ENCODE measurements around the gene CACTIN. TPM values are rescaled to one million over a fixed set of nuclear protein-coding genes. Genes with fewer than 3 reads are reported as not detected.
"Not testable (repeated sequence)": the region's sequence is repeated elsewhere in the genome, so short reads cannot be mapped to it uniquely, and the experiment has no call there.

Gene CACTIN
- total RNA-seq, 1 experiment from 2014 or later = 25.3 TPM

DNA sequence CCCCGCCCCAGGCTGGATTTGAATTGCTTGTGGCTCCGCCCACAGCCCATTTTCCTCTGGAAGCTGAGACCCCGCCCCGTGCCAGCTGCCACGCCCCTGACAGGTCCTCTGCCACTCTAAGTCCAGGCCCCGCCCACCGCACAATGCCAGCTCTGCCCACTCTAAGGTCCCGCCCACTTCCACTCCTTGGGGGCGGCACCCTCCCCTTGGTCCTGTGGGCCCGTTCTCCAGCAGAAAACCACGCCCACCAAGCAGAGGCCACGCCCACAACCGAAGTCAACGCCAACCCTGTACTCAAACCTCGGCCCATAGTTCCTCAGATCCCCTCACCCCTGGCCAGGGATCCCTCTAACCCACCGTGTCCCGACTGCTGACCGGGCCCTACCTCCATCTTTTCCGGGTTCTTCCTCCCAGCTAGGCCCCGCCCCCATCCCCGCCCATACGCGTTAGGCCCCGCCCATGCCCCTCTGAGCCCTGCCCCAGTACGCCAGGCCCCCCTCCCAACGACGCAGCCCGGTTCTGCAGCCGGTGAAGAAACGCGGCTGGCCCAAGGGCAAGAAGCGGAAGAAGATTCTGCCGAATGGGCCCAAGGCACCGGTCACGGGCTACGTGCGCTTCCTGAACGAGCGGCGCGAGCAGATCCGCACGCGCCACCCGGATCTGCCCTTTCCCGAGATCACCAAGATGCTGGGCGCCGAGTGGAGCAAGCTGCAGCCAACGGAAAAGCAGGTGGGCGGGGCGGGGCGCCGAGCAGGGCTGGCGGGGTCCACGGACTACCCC is 52.5 kb downstream of the CACTIN start:
- DNase-seq = peak; percentile 88
- Histone ChIP-seq H3K9me3 (no peaks in the 10 kb centered on the region), H3K27me3 (no peaks in the 10 kb centered on the region), H3K36me3 (no peaks in the 10 kb centered on the region), H3K4me3 (peak overlapping the region; percentile 75)

DNA sequence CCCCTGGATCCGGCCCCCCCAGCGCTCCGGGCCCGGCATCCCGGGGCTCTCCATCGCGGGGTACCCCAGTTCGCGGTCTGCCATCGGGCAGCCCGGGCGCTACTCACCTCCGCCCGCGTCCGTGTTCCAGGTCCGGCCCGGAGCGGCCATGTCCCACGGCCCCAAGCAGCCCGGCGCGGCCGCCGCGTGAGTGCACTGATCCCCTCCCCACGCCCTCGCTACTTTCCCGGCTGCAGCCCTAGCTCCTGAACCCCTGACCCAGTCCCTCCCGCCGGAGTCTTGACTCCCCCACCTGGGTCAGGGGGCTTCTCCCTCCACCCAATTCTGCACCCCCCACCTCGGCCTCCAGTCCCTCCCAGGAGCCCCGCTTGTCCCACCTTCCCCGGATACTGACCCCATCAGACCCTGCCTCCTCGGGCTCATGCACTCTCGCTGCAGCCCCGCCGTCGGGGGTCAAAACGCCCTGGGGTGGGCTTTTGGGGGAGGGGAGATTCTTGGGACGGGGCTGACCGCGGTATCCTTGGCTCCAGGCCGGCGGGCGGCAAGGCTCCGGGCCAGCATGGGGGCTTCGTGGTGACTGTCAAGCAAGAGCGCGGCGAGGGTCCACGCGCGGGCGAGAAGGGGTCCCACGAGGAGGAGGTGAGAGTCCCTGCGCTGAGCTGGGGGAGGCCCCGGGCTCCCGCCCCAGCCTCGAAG is 53.3 kb downstream of the CACTIN start:
- Histone ChIP-seq H3K36me3 (no peaks in the 10 kb centered on the region), H3K9me3 (no peaks in the 10 kb centered on the region), H3K27me3 (no peaks in the 10 kb centered on the region), H3K4me3 (peak overlapping the region; percentile 75)
- DNase-seq = no peak

DNA sequence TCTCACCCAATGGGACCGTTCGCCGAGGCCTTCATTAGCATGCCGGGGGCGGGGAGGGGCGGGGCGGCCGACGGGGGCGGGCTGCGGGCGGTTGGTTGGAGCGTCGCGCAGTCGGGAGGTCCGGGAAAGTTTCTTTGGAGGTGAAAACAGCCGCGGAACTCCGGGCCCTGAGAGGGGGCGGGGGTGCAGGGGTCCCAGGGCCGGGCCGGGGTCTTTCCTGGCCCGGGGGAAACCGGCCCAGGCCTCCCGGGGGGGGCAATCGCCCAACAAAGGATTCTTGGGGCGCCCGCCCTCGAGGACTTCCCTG is 53.8 kb downstream of the CACTIN start, which contains the start of gene HMG20B:
TSS of gene HMG20B (plus strand) at position 90 of the 307 bp plus-strand sequence. CDS start 366 bp downstream, outside the sequence.
- no peak for DNase-seq
- no peaks in the 10 kb centered on the region for H3K27me3 ChIP-seq
- H3K4me3 ChIP-seq = peak within 1 kb of the TSS; percentile 75
- H3K9me3 ChIP-seq = no peaks in the 10 kb centered on the region
- no peaks in the 10 kb centered on the region for H3K36me3 ChIP-seq

DNA sequence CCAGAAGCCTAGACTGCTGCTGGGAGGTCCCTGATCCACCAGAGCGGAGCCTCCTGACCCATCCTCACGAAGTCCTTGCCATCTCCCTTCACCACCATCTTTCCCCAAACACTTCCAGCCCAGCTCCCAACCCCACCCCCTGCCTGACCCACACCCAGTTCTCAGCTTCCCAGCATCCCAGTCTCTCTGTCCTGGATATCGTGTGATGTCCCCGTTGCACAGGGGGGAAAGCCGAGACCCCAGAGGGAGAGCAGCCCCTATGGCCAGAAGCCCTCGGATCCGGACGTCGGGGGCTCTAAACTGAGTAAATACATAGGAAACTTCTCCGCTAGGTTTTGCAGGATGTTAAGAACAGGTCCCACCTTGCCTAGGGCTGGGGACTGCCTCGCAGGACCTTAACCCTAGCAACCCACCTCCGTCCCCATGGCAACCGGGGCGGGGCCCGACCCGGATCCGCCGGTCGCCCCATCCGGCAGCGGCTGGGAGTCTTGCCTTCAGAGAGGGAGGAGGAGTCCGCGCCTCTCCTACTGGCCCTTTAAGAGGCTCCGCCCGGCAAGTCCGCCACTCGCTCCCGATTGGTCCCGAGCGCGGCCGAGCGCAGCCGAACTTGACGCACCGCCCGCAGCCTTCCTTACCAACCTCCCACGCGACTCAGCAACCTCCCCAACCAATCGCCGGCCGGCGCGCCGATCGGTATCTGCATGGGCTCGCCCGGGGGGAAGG is 54.3 kb downstream of the CACTIN start:
- Histone ChIP-seq H3K9me3 (no peaks in the 10 kb centered on the region), H3K4me3 (peak overlapping the region; percentile 49), H3K27me3 (no peaks in the 10 kb centered on the region), H3K36me3 (no peaks in the 10 kb centered on the region)
- peak; percentile 98 for DNase-seq

DNA sequence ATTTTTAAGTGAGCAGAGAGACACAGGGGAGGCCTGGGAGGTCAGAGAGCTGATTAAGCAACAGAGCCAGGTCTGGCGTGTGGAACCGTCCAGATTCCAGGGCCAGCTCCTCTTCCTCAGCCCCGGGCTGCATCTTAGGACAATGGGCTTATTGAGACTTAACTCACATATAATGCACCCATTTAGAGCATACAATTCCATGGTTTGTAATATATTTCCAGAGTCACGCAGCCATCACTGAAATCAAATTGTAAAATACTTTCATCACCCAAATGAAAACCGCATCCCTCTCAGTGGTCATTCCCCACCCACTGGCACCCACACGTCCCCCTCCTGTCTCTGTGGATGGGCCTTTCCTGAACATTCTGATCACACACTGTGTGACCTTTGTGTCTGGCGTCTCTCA is 56.0 kb downstream of the CACTIN start:
- DNase-seq = no peak
- Histone ChIP-seq H3K9me3 (no peaks in the 10 kb centered on the region), H3K27me3 (no peaks in the 10 kb centered on the region), H3K4me3 (no peak overlapping the region), H3K36me3 (no peaks in the 10 kb centered on the region)

DNA sequence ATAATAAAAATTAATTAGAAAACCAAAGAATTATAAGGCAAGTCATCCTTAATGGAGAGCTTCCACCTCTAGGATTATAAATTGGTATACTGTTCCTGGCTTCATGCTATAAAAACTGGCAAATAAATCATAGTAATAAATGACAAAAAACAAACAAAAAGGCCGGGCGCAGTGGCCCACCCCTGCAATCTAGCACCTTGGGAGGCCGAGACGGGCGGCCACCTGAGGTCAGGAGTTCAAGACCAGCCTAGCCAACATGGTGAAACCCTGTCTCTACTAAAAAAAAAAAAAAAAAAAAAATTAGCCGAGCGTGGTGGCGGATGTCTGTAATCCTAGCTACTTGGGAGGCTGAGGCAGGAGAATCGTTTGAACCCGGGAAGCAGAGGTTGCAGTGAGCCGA is 56.5 kb downstream of the CACTIN start:
- not testable (repeated sequence) for DNase-seq, H3K36me3 ChIP-seq, H3K27me3 ChIP-seq, H3K9me3 ChIP-seq, H3K4me3 ChIP-seq

DNA sequence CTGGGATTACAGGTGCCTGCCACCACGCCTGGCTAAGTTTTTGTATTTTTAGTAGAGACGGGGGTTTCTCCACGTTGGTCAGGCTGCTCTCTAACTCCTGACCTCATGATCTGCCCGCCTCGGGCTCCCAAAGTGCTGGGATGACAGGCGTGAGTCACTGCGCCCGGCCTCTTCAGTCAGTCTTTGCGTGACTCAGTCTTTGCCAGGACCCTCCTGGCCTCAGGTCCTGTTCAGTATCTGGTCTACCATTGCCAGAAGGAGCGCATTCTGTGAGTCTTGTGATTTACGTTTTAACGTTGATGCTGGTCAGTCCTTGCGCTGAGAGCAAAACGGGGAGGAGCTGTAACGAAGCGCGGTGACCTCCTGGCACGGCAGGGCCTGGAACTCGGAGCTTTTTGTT is 61.5 kb downstream of the CACTIN start:
- Histone ChIP-seq H3K9me3 (no peaks in the 10 kb centered on the region), H3K27me3 (no peaks in the 10 kb centered on the region), H3K36me3 (no peaks in the 10 kb centered on the region), H3K4me3 (no peak overlapping the region)
- no peak for DNase-seq

DNA sequence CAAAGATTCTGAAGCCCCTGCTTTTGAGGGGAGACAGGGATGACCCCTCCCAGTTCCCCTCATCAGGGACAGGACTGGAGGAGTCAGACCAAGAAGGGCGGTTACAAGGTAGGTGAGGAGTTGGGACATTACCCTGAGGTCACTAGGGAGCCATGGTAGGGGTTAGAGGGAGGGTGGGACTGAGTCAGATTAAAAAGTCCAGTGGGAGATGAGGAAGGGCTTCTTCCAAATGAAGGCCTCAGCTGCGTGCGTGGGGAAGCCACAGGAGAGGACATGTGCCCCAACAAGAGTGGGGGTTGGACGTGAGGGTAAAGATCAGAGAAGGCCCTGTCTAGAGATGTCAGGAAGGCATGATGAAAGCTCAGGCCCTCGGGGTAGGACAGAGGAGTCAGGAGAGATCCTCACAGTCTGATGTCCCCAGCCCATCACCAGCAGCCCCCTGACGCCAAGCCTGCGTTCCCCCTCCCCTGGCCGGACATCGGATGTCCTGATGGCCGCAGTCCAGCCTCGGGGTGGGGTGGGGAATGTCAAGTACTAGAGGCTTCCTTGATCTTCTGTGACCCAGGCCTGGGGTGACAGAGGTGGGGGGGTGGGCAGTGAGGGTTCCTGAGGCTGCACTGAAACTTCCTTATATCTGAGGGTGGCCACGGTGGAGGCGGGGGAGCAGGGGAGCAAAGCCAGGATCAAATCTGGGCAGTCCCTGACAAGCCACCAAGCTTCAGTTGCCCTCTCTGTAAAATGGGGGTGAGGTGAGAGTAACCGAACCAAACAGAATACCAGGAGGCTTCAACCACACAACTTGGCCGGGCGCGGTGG is 62.7 kb downstream of the CACTIN start:
- Histone ChIP-seq H3K27me3 (no peaks in the 10 kb centered on the region), H3K36me3 (no peaks in the 10 kb centered on the region), H3K4me3 (no peak overlapping the region), H3K9me3 (no peaks in the 10 kb centered on the region)
- no peak for DNase-seq

Other genes starting within 250 kb of the CACTIN start
- not detected in 2 replicates for gene SMIM24, start 146.3 kb downstream of the CACTIN start, total RNA-seq (2014; rRNA removed; shearing (Covaris generic); ENCODE audit: low replicate concordance)
- not detected in 2 replicates for gene SMIM44, start 143.3 kb downstream of the CACTIN start, total RNA-seq (2014; rRNA removed; shearing (Covaris generic); ENCODE audit: low replicate concordance)
- gene DOHH, start 126.1 kb downstream of the CACTIN start, total RNA-seq (2014; rRNA removed; shearing (Covaris generic); ENCODE audit: low replicate concordance) = 20.8 and 34.5 TPM in 2 replicates
- 20.8 and 31.1 TPM in 2 replicates for gene FZR1, start 120.5 kb downstream of the CACTIN start, total RNA-seq (2014; rRNA removed; shearing (Covaris generic); ENCODE audit: low replicate concordance)
- gene TEKTIP1, start 87.6 kb downstream of the CACTIN start, total RNA-seq (2014; rRNA removed; shearing (Covaris generic); ENCODE audit: low replicate concordance) = not detected in 2 replicates
- gene MFSD12, start 69.2 kb downstream of the CACTIN start, total RNA-seq (2014; rRNA removed; shearing (Covaris generic); ENCODE audit: low replicate concordance) = 17.6 and 26.4 TPM in 2 replicates
- gene HMG20B, start 53.8 kb downstream of the CACTIN start, total RNA-seq (2014; rRNA removed; shearing (Covaris generic); ENCODE audit: low replicate concordance) = 42.5 and 43.5 TPM in 2 replicates
- gene GIPC3, start 41.3 kb downstream of the CACTIN start, total RNA-seq (2014; rRNA removed; shearing (Covaris generic); ENCODE audit: low replicate concordance) = not detected in 2 replicates
- 1.9 and 2.1 TPM in 2 replicates for gene TBXA2R, start 19.9 kb downstream of the CACTIN start, total RNA-seq (2014; rRNA removed; shearing (Covaris generic); ENCODE audit: low replicate concordance)
- gene PIP5K1C, start 73.7 kb upstream of the CACTIN start, total RNA-seq (2014; rRNA removed; shearing (Covaris generic); ENCODE audit: low replicate concordance) = 2.8 and 5.6 TPM in 2 replicates
- not detected in 2 replicates for gene TJP3, start 81.6 kb upstream of the CACTIN start, total RNA-seq (2014; rRNA removed; shearing (Covaris generic); ENCODE audit: low replicate concordance)
- gene APBA3, start 134.9 kb upstream of the CACTIN start, total RNA-seq (2014; rRNA removed; shearing (Covaris generic); ENCODE audit: low replicate concordance) = 1.4 and 10.1 TPM in 2 replicates
- 47.0 and 55.4 TPM in 2 replicates for gene MRPL54, start 135.9 kb upstream of the CACTIN start, total RNA-seq (2014; rRNA removed; shearing (Covaris generic); ENCODE audit: low replicate concordance)
- gene RAX2, start 145.4 kb upstream of the CACTIN start, total RNA-seq (2014; rRNA removed; shearing (Covaris generic); ENCODE audit: low replicate concordance) = not detected in 2 replicates
- 0.69 and 3.9 TPM in 2 replicates for gene MATK, start 159.6 kb upstream of the CACTIN start, total RNA-seq (2014; rRNA removed; shearing (Covaris generic); ENCODE audit: low replicate concordance)
- gene ZFR2, start 242.2 kb upstream of the CACTIN start, total RNA-seq (2014; rRNA removed; shearing (Covaris generic); ENCODE audit: low replicate concordance) = not detected in 2 replicates

Measured in MG63 (cell line).